Measurements from ENCODE around the gene PGC.

PGC gene

GRCh38 chr6:41743406-41744235 is 3.6 kb downstream of the PGC start:
- DNase-seq: no peak

GRCh38 chr6:41741625-41742490 is 5.3 kb downstream of the PGC start:
- DNase-seq: no peak

- no peak for DNase-seq
Observed at GRCh38 chr6:41740366-41741162, 6.6 kb downstream of the PGC start.

GRCh38 chr6:41739041-41739440 is 8.2 kb downstream of the PGC start:
- DNase-seq: no peak

- DNase-seq: no peak
Observed at GRCh38 chr6:41737591-41738130, 9.5 kb downstream of the PGC start.

- no peak for DNase-seq
Observed at GRCh38 chr6:41736800-41737555, 10.2 kb downstream of the PGC start.

GRCh38 chr6:41736186-41736733 is 10.9 kb downstream of the PGC start:
- DNase-seq: no peak

- peak; percentile 70 for DNase-seq
Observed at GRCh38 chr6:41735427-41736185, 11.6 kb downstream of the PGC start, which contains the start of gene TFEB. TFEB (minus strand) TSS chr6:41735608; CDS start chr6:41691213, 44,395 bp downstream.

GRCh38 chr6:41734666-41735426 is 12.4 kb downstream of the PGC start:
- DNase-seq: peak; percentile 25

GRCh38 chr6:41733707-41734665 is 13.2 kb downstream of the PGC start:
- DNase-seq: peak; percentile 32

- no peak for DNase-seq
Observed at GRCh38 chr6:41733360-41733706, 13.9 kb downstream of the PGC start.

- no peak for DNase-seq
Observed at GRCh38 chr6:41732591-41733359, 14.4 kb downstream of the PGC start.

GRCh38 chr6:41732149-41732548 is 15.0 kb downstream of the PGC start:
- DNase-seq: no peak

GRCh38 chr6:41731561-41732086 is 15.6 kb downstream of the PGC start:
- no peak for DNase-seq

- no peak for DNase-seq
Observed at GRCh38 chr6:41730531-41731436, 16.4 kb downstream of the PGC start.

- DNase-seq: no peak
Observed at GRCh38 chr6:41729624-41730023, 17.6 kb downstream of the PGC start.

- DNase-seq: no peak
Observed at GRCh38 chr6:41728954-41729353, 18.2 kb downstream of the PGC start.
